Hepatocyte (in vitro differentiated cells): Measurements from ENCODE around the gene DEDD.

Experiments used
- EZH2 ChIP-seq: fragments of 200-600 bp; sonication (generic); IDR thresholded peaks from 2 replicates; pipeline ENCODE4 v1.6.1; 2016; ENCODE audit warnings: antibody characterized with exemption, mild to moderate bottlenecking, borderline replicate concordance
- EZH2phosphoT487 ChIP-seq: fragments of 200-600 bp; sonication (generic); IDR thresholded peaks from one replicate; pipeline ENCODE4 v1.6.1; 2018; ENCODE audit warnings: antibody characterized with exemption, mild to moderate bottlenecking, low read depth, moderate library complexity; ENCODE audit not compliant: unreplicated experiment, severe bottlenecking
- TF ChIP-seq, protein P1 (sequence below): fragments of 200-600 bp; sonication (generic); IDR thresholded peaks from 2 replicates; pipeline ENCODE4 v1.5.1; 2016; ENCODE audit warnings: antibody characterized with exemption, mild to moderate bottlenecking; ENCODE audit not compliant: poor library complexity

DNA sequence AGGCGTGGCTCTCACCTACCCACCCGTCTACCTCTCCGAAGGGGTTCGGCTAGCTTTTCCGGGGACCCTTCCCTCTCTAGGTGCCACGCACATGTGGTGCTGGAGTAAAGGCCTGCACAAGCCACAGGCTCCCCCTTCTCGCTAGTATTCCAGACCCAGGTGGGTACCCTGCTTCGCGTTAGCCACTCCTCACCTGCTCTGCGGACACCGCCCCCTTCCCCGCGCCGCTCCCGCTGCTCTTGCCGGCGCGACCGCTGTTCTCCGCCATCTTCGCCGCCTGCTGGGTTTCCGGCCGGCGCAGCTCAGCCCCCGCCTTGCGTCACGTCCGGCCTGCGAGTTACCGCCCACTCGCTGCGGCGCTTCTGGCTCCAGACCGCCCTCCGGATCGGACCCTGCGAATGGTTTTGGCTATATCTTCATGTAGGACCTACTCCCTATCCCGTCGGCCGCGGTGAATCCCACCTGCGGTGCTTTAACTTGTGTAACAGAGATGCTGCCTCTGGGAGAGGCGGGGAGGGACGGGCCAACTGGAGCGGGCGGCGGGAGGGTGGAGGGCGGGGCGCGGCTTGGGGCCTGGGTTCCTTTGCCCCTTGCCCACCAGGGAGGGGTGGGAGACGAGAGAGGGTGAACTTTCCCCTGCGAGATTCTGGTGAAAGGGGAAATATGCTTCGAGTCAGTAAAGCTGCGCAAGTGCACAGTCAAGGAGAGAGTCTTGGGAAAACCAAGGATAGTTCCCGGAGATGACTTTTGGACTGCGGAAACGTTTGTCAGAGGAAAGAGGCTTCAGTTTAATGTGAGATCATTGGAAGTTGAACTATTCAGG is 14.5 kb downstream of the DEDD start, which contains the start of the genes NIT1 and PFDN2:
- TF ChIP-seq, protein P1, sequence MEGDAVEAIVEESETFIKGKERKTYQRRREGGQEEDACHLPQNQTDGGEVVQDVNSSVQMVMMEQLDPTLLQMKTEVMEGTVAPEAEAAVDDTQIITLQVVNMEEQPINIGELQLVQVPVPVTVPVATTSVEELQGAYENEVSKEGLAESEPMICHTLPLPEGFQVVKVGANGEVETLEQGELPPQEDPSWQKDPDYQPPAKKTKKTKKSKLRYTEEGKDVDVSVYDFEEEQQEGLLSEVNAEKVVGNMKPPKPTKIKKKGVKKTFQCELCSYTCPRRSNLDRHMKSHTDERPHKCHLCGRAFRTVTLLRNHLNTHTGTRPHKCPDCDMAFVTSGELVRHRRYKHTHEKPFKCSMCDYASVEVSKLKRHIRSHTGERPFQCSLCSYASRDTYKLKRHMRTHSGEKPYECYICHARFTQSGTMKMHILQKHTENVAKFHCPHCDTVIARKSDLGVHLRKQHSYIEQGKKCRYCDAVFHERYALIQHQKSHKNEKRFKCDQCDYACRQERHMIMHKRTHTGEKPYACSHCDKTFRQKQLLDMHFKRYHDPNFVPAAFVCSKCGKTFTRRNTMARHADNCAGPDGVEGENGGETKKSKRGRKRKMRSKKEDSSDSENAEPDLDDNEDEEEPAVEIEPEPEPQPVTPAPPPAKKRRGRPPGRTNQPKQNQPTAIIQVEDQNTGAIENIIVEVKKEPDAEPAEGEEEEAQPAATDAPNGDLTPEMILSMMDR: no peak
- TF ChIP-seq EZH2 (no peak), EZH2phosphoT487 (no peak)
